HepG2 (cell line): Measurements from ENCODE around the gene NOS1. TPM values are rescaled to one million over a fixed set of nuclear protein-coding genes. Genes with fewer than 3 reads are reported as not detected.
A peak's percentile ranks its signal among the peaks of the same experiment; 100 is the strongest.

Experiments used
- FOSL1 ChIP-seq: sonication (generic); formaldehyde crosslinking; IDR thresholded peaks from 2 replicates; pipeline ENCODE4 v1.9.0; 2021; ENCODE audit warnings: missing genetic modification reagents, borderline replicate concordance
- KAT8 ChIP-seq: IDR thresholded peaks from 2 replicates; pipeline ENCODE4 v1.6.1; 2016; ENCODE audit warnings: missing genetic modification reagents, missing compliant biosample characterization
- KLF13 ChIP-seq: sonication (generic); formaldehyde crosslinking; IDR thresholded peaks from 2 replicates; pipeline ENCODE4 v1.4.0; 2020; ENCODE audit warnings: mild to moderate bottlenecking, missing genetic modification reagents
- MED1 ChIP-seq: sonication (generic); formaldehyde crosslinking; IDR thresholded peaks from 2 replicates; pipeline ENCODE4 v1.4.0; 2020; ENCODE audit warnings: missing genetic modification reagents
- MED8 ChIP-seq: sonication (generic); formaldehyde crosslinking; IDR thresholded peaks from 2 replicates; pipeline ENCODE4 v1.8.1; 2023; ENCODE audit warnings: mild to moderate bottlenecking, missing genetic modification reagents; ENCODE audit not compliant: insufficient replicate concordance
- MEIS1 ChIP-seq: sonication (generic); formaldehyde crosslinking; IDR thresholded peaks from 2 replicates; pipeline ENCODE4 v1.9.0; 2021; ENCODE audit warnings: mild to moderate bottlenecking, missing genetic modification reagents, moderate library complexity, borderline replicate concordance
- NR2C2 ChIP-seq: sonication (generic); formaldehyde crosslinking; IDR thresholded peaks from 2 replicates; pipeline ENCODE4 v1.4.0; 2020; ENCODE audit warnings: missing genetic modification reagents, mild to moderate bottlenecking, moderate library complexity, borderline replicate concordance
- SAFB2 ChIP-seq: sonication (generic); formaldehyde crosslinking; IDR thresholded peaks from 2 replicates; pipeline ENCODE4 v1.5.1; 2020; ENCODE audit warnings: missing genetic modification reagents, low read depth, mild to moderate bottlenecking, borderline replicate concordance
- SOX5 ChIP-seq: IDR thresholded peaks from 2 replicates; pipeline ENCODE4 v1.6.1; 2016; ENCODE audit warnings: borderline replicate concordance
- SRSF1 ChIP-seq: fragments of 200-400 bp; formaldehyde crosslinking; optimal IDR thresholded peaks from 2 replicates; pipeline ENCODE3; 2017; ENCODE audit warnings: mild to moderate bottlenecking, low read depth, low read length, moderate library complexity
- TARDBP ChIP-seq: sonication (generic); formaldehyde crosslinking; IDR thresholded peaks from 2 replicates; pipeline ENCODE4 v1.8.0; 2022; ENCODE audit warnings: mild to moderate bottlenecking, missing genetic modification reagents
- TMF1 ChIP-seq: sonication (generic); formaldehyde crosslinking; IDR thresholded peaks from 2 replicates; pipeline ENCODE4 v1.8.1; 2022; ENCODE audit warnings: low read depth, missing genetic modification reagents
- ZNF30 ChIP-seq: sonication (generic); formaldehyde crosslinking; IDR thresholded peaks from 2 replicates; pipeline ENCODE4 v1.5.0; 2020; ENCODE audit warnings: mild to moderate bottlenecking, missing genetic modification reagents
- ZNF747 ChIP-seq: sonication (generic); formaldehyde crosslinking; IDR thresholded peaks from 2 replicates; pipeline ENCODE4 v1.8.1; 2023; ENCODE audit warnings: missing genetic modification reagents, mild to moderate bottlenecking, borderline replicate concordance
- polyA plus RNA-seq, 8 experiments: library from polyadenylated mRNA; depleted of rRNA in 3 of 8; stranded (reverse) in 7 of 8; unstranded in 1 of 8; fragments of >200 nt; fragmentation: Illumina TruSeq in 4 of 8; extraction: Trizol in 4 of 8; gene quantifications; 2 replicates each; pipeline versions ENCODE4 v1.2.1 to v1.2.3, GENCODE V29; 2011 to 2016; ENCODE audit warnings: low read depth in 4 of 8, missing spikeins in 1 of 8, mixed read lengths in 1 of 8; ENCODE audit not compliant: insufficient read depth in 1 of 8
- total RNA-seq, 5 experiments: library from RNA; depleted of rRNA; stranded (reverse); fragments of >200 nt; fragmentation: Illumina TruSeq; extraction: Trizol; gene quantifications; 2 replicates each; pipeline ENCODE4 v1.2.3, GENCODE V29; 2016; ENCODE audit warnings: low read depth in 1 of 5
- TF ChIP-seq, protein P1 (sequence below): sonication (generic); formaldehyde crosslinking; IDR thresholded peaks from 2 replicates; pipeline ENCODE4 v1.5.0; 2020; ENCODE audit warnings: mild to moderate bottlenecking, missing genetic modification reagents, borderline replicate concordance
- TF ChIP-seq, protein P2 (sequence below), 2 experiments: sonication (generic) in 1 of 2; formaldehyde crosslinking in 1 of 2; IDR thresholded peaks; 2 replicates each; pipeline versions ENCODE4 v1.4.0 to v1.6.1; 2018 to 2020; ENCODE audit warnings: missing genetic modification reagents in 2 of 2, borderline replicate concordance in 1 of 2, low read depth in 1 of 2, mild to moderate bottlenecking in 1 of 2, missing biosample characterization in 1 of 2
- TF ChIP-seq, protein P3 (sequence below): sonication (generic); formaldehyde crosslinking; IDR thresholded peaks from 2 replicates; pipeline ENCODE4 v1.8.0; 2022; ENCODE audit warnings: mild to moderate bottlenecking, missing genetic modification reagents
- TF ChIP-seq, protein P4 (sequence below): sonication (generic); formaldehyde crosslinking; IDR thresholded peaks from 2 replicates; pipeline ENCODE4 v1.4.0; 2020; ENCODE audit warnings: mild to moderate bottlenecking, missing genetic modification reagents
- TF ChIP-seq, protein P5 (sequence below): sonication (generic); formaldehyde crosslinking; IDR thresholded peaks from 2 replicates; pipeline ENCODE4 v1.4.0; 2020; ENCODE audit warnings: missing genetic modification reagents

NOS1 gene
- total and polyA plus RNA-seq, 2 of the 13 experiments (the other 11 are each of a cell fraction or from before 2014, with no cell fraction given), result not detected

DNA sequence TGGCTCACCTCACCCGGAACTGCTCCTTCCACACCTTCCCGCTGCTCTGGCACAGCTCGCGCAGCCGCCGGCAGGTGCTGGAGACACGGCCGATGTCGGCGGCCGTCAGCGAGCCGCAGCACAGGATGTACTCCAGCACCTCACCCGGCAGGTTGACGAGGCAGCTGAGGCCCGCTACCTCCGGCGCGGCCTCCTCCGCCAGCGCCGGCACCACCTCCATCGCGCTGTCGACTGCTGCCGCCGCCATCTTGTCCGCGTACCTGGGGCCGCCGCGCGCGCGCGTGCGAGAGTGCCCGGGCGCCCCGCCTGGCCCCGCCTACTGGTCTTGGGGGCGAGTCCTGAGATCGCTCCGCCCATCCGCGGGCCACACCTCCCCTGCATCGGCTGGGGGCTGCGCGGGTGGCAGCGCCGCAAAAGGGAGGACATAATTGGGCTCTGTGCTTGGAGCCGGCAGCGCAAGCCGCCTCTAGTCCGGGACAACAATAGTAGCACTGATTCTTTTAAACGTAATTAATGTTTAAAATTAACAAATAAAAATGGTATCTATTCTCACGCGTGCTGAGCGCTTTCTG is 171.1 kb downstream of the NOS1 start, which contains the start of gene FBXO21 (continued):
- TF ChIP-seq, protein P1, sequence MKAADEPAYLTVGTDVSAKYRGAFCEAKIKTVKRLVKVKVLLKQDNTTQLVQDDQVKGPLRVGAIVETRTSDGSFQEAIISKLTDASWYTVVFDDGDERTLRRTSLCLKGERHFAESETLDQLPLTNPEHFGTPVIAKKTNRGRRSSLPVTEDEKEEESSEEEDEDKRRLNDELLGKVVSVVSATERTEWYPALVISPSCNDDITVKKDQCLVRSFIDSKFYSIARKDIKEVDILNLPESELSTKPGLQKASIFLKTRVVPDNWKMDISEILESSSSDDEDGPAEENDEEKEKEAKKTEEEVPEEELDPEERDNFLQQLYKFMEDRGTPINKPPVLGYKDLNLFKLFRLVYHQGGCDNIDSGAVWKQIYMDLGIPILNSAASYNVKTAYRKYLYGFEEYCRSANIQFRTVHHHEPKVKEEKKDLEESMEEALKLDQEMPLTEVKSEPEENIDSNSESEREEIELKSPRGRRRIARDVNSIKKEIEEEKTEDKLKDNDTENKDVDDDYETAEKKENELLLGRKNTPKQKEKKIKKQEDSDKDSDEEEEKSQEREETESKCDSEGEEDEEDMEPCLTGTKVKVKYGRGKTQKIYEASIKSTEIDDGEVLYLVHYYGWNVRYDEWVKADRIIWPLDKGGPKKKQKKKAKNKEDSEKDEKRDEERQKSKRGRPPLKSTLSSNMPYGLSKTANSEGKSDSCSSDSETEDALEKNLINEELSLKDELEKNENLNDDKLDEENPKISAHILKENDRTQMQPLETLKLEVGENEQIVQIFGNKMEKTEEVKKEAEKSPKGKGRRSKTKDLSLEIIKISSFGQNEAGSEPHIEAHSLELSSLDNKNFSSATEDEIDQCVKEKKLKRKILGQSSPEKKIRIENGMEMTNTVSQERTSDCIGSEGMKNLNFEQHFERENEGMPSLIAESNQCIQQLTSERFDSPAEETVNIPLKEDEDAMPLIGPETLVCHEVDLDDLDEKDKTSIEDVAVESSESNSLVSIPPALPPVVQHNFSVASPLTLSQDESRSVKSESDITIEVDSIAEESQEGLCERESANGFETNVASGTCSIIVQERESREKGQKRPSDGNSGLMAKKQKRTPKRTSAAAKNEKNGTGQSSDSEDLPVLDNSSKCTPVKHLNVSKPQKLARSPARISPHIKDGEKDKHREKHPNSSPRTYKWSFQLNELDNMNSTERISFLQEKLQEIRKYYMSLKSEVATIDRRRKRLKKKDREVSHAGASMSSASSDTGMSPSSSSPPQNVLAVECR (CRISPR knock-in tag), result peak; percentile 83; the same call in 1 of the 2 replicates
- TF ChIP-seq MEIS1, result 0 out of 2 replicates have a peak, but pooled peaks have one; percentile 28
- 0 out of 2 replicates have a peak, but pooled peaks have one; percentile 34 for TF ChIP-seq ZNF30 (CRISPR knock-in tag)
- peak; percentile 70 for TF ChIP-seq SRSF1
- no peak for TF ChIP-seq FOSL1 (CRISPR knock-in tag)
- TF ChIP-seq, protein P2, sequence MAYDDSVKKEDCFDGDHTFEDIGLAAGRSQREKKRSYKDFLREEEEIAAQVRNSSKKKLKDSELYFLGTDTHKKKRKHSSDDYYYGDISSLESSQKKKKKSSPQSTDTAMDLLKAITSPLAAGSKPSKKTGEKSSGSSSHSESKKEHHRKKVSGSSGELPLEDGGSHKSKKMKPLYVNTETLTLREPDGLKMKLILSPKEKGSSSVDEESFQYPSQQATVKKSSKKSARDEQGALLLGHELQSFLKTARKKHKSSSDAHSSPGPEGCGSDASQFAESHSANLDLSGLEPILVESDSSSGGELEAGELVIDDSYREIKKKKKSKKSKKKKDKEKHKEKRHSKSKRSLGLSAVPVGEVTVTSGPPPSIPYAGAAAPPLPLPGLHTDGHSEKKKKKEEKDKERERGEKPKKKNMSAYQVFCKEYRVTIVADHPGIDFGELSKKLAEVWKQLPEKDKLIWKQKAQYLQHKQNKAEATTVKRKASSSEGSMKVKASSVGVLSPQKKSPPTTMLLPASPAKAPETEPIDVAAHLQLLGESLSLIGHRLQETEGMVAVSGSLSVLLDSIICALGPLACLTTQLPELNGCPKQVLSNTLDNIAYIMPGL (CRISPR knock-in tag; IDR thresholded peaks at IDR 0.05; ENCODE audit: borderline replicate concordance in 1 of 2, low read depth in 1 of 2), result peak; percentile 38 to 42; a peak in 1 of 4 replicates
- TF ChIP-seq MED1 (CRISPR knock-in tag), result no peak; the same call in 1 of the 2 replicates
- no peak for TF ChIP-seq KLF13
- TF ChIP-seq NR2C2 (CRISPR knock-in tag), result peak; percentile 79
- peak; percentile 52; the same call in 1 of the 2 replicates for TF ChIP-seq TARDBP (CRISPR knock-in tag)
- peak; percentile 70 for TF ChIP-seq KAT8 (CRISPR knock-in tag)
- TF ChIP-seq, protein P3, sequence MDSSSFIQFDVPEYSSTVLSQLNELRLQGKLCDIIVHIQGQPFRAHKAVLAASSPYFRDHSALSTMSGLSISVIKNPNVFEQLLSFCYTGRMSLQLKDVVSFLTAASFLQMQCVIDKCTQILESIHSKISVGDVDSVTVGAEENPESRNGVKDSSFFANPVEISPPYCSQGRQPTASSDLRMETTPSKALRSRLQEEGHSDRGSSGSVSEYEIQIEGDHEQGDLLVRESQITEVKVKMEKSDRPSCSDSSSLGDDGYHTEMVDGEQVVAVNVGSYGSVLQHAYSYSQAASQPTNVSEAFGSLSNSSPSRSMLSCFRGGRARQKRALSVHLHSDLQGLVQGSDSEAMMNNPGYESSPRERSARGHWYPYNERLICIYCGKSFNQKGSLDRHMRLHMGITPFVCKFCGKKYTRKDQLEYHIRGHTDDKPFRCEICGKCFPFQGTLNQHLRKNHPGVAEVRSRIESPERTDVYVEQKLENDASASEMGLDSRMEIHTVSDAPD (CRISPR knock-in tag), result peak; percentile 56; the same call in 1 of the 2 replicates
- TF ChIP-seq SOX5 (CRISPR knock-in tag), result no peak
- 0 out of 2 replicates have a peak, but pooled peaks have one; percentile 40 for TF ChIP-seq TMF1
- no peak for TF ChIP-seq ZNF747 (CRISPR knock-in tag)
- peak; percentile 53 for TF ChIP-seq MED8 (CRISPR knock-in tag)
- TF ChIP-seq, protein P4, sequence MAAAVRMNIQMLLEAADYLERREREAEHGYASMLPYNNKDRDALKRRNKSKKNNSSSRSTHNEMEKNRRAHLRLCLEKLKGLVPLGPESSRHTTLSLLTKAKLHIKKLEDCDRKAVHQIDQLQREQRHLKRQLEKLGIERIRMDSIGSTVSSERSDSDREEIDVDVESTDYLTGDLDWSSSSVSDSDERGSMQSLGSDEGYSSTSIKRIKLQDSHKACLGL (CRISPR knock-in tag), result peak; percentile 55; the same call in 1 of the 2 replicates
- TF ChIP-seq SAFB2 (CRISPR knock-in tag), result peak; percentile 80; the same call in 1 of the 2 replicates
- TF ChIP-seq, protein P5, sequence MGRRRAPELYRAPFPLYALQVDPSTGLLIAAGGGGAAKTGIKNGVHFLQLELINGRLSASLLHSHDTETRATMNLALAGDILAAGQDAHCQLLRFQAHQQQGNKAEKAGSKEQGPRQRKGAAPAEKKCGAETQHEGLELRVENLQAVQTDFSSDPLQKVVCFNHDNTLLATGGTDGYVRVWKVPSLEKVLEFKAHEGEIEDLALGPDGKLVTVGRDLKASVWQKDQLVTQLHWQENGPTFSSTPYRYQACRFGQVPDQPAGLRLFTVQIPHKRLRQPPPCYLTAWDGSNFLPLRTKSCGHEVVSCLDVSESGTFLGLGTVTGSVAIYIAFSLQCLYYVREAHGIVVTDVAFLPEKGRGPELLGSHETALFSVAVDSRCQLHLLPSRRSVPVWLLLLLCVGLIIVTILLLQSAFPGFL (CRISPR knock-in tag), result no peak
